Heart right ventricle (tissue), 16 donors: ENCODE results near the gene SLC16A10. TPM values are rescaled to one million over a fixed set of nuclear protein-coding genes. Genes with fewer than 3 reads are reported as not detected.
"Not testable (repeated sequence)": the region's sequence is repeated elsewhere in the genome, so short reads cannot be mapped to it uniquely, and the experiment has no call there.

Experiments
- ATAC-seq, 8 donors: fragments of 200-7000 bp; cut with Tn5 transposase; one replicate each; pipeline ENCODE4 v1.9.1; 2020; ENCODE audit warnings: mild to moderate bottlenecking in 8 of 8, moderate library complexity in 8 of 8, moderate number of reproducible peaks in 1 of 8
- DNase-seq, 2 donors: peaks; one replicate each; pipeline ENCODE4 v3.0.0-alpha.2; 2020
- H3K27ac ChIP-seq, 10 donors: fragments of 200-600 bp; sonication (generic) in 2 of 10; one replicate each; pipeline versions ENCODE4 v1.5.0 to v1.8.0; 2020 to 2022; ENCODE audit warnings: mild to moderate bottlenecking in 3 of 10
- H3K27me3 ChIP-seq, 7 donors: fragments of 200-600 bp; one replicate each; pipeline ENCODE4 v1.8.0; 2021 to 2022; ENCODE audit warnings: mild to moderate bottlenecking in 2 of 7
- H3K36me3 ChIP-seq, 9 donors: fragments of 200-600 bp; sonication (generic) in 1 of 9; one replicate each; pipeline versions ENCODE4 v1.5.0 to v1.8.0; 2020 to 2022; ENCODE audit warnings: mild to moderate bottlenecking in 2 of 9
- H3K4me1 ChIP-seq, 9 donors: fragments of 200-600 bp; sonication (generic) in 1 of 9; one replicate each; pipeline versions ENCODE4 v1.5.0 to v1.8.0; 2020 to 2022; ENCODE audit warnings: mild to moderate bottlenecking in 4 of 9
- H3K4me3 ChIP-seq, 10 donors: fragments of 200-600 bp; sonication (generic) in 2 of 10; one replicate each; pipeline versions ENCODE4 v1.5.0 to v1.8.0; 2020 to 2022; ENCODE audit warnings: mild to moderate bottlenecking in 7 of 10, moderate library complexity in 2 of 10
- H3K9me3 ChIP-seq, 11 donors: fragments of 200-600 bp in 10 of 11; sonication (generic) in 2 of 11; one replicate each; pipeline versions ENCODE4 v1.5.0 to v1.8.0; 2013 to 2022; ENCODE audit warnings: mild to moderate bottlenecking in 2 of 11, control low read depth in 1 of 11, moderate library complexity in 1 of 11
- CTCF ChIP-seq, 9 donors: fragments of 200-600 bp; sonication (generic) in 2 of 9; IDR thresholded peaks; one replicate each; pipeline versions ENCODE4 v1.5.0 to v1.8.0; 2021 to 2022; ENCODE audit warnings: antibody characterized with exemption in 9 of 9, mild to moderate bottlenecking in 5 of 9, moderate library complexity in 1 of 9
- WGBS, 2 donors: extraction: QIAGEN DNeasy Blood & Tissue Kit; methylation state at CpG; one replicate each; pipeline ENCODE4 v1.1.7; 2013; ENCODE audit warnings: inconsistent platforms in 1 of 2; 5-methylcytosine and 5-hydroxymethylcytosine counted together
- intact Hi-C, 10 donors: fragments of 100-400 bp; cut with DNase I; formaldehyde crosslinking; loops; one replicate each; pipeline versions ENCODE4 v1.11.1 to v1.14.2; 2022
- polyA plus RNA-seq, 2 donors: library from polyadenylated mRNA; stranded (reverse); fragments of 200-250 nt; gene quantifications; one replicate each; pipeline ENCODE4 v1.2.3, GENCODE V29; 2013
- total RNA-seq, 10 donors: library from RNA; stranded (reverse); fragmentation: NEBNext Ultra II Directional in 3 of 10; extraction: Animal tissue kit (Norgen Biotek cat#: 25700) in 3 of 10; gene quantifications; one replicate each; pipeline versions ENCODE4 v1.2.1 to v1.2.4, GENCODE V29; 2021 to 2023
- donor health status: Arrhythmogenic right ventricular cardiomyopathy.
- donor health status: ischemic (EF 13 %, LVEDD 7.1; RV severe dilation, severe dysfunction).
- donor health status: healthy with polysubstance abuse.
- donor health status: DM: no; HTN: yes; CAD: no.
- donor health status: DM: no; HTN: no; CAD: no.
- donor health status: ischemic (EF 25% LVEDD 6.9; RV normal size, moderate dysfunction).
- donor health status: ischemic (EF 25% LVEDD 5.7; RV mildly dilated, moderate dysfunction).
- donor health status: healthy.
- donor health status: DM: yes; HTN: yes; CAD: no.
- donor health status: Ischemic cardiomyopathy.
- donor health status: ischemic (EF 35%, LVEDD 5.7; RV mildly dilated, moderate dysfunction).
- donor health status: nonischemic (EF 11% LVEDD 7.7; RV severe dilation, severe dysfunction).
- donor health status: DM: yes; HTN: yes; CAD: no.
- donor health status: PGD.
- donor health status: ischemic (EF 29% LVEDD 5.4; RV normal size, mild dysfunction).
- donor health status: nonischemic (EF 23%, LVEDD 6.1; RV moderate dilation, normal function).

Gene SLC16A10
- total and polyA plus RNA-seq, 12 donors = 1.4 to 8.1 (median 5.7) TPM

GRCh38 chr6:111124406-111124805, 37.1 kb downstream of the SLC16A10 start:
- Histone ChIP-seq H3K27ac (no peak overlapping the region), H3K4me3 (no peak overlapping the region), H3K27me3 (no peaks in the 10 kb centered on the region), H3K4me1 (peaks cover 0 to 28% (median 5%) of the 10 kb centered on the region in 9 donors), H3K36me3 (no peaks in the 10 kb centered on the region), H3K9me3 (peaks cover 0 to 7% (median 0%) of the 10 kb centered on the region in 11 donors)
- intact Hi-C loops = no loop called here
- no peak for TF ChIP-seq CTCF (IDR thresholded peaks at IDR 0.05)
- no peak for DNase-seq
- WGBS, 2 donors = 91 to 93% methylated on average over 4 of the region's 4 CpGs
- ATAC-seq = no peak

GRCh38 chr6:111129013-111129412, 41.7 kb downstream of the SLC16A10 start:
- Histone ChIP-seq H3K27me3 (no peaks in the 10 kb centered on the region), H3K9me3 (peaks cover 0 to 3% (median 0%) of the 10 kb centered on the region in 11 donors), H3K36me3 (no peaks in the 10 kb centered on the region), H3K4me1 (peaks cover 0 to 15% (median 6%) of the 10 kb centered on the region in 9 donors), H3K27ac (peak overlapping the region in 1 of 10 donors; percentile 45), H3K4me3 (no peak overlapping the region)
- no peak for TF ChIP-seq CTCF (IDR thresholded peaks at IDR 0.05)
- WGBS, 2 donors = 24 to 29% methylated on average over 1 of the region's 1 CpG
- peak in 1 of 2 donors; percentile 54 for DNase-seq
- peak in 7 of 8 donors; percentile 64 to 94 (median 84) for ATAC-seq
- intact Hi-C loops = no loop called here

GRCh38 chr6:111131018-111131417, 43.7 kb downstream of the SLC16A10 start:
- WGBS, 2 donors = 93% methylated on average over 11 of the region's 11 CpGs
- DNase-seq, intact Hi-C loops, ATAC-seq, H3K4me3 ChIP-seq, H3K36me3 ChIP-seq, H3K9me3 ChIP-seq, H3K27ac ChIP-seq, H3K27me3 ChIP-seq: not testable (repeated sequence)
- peaks cover 0 to 15% (median 6%) of the 10 kb centered on the region in 9 donors for H3K4me1 ChIP-seq

GRCh38 chr6:111132669-111133068, 45.4 kb downstream of the SLC16A10 start:
- ATAC-seq, H3K4me3 ChIP-seq, intact Hi-C loops, H3K36me3 ChIP-seq, H3K9me3 ChIP-seq, H3K27ac ChIP-seq, DNase-seq, H3K27me3 ChIP-seq: not testable (repeated sequence)
- WGBS, 2 donors = 85 to 86% methylated on average over 2 of the region's 2 CpGs
- H3K4me1 ChIP-seq = peaks cover 0 to 15% (median 6%) of the 10 kb centered on the region in 9 donors

GRCh38 chr6:111134236-111134869, 47.0 kb downstream of the SLC16A10 start:
- WGBS, 2 donors = 85 to 87% methylated on average over 6 of the region's 6 CpGs
- H3K36me3 ChIP-seq, intact Hi-C loops, DNase-seq, H3K4me1 ChIP-seq, H3K9me3 ChIP-seq, H3K27me3 ChIP-seq, H3K27ac ChIP-seq, H3K4me3 ChIP-seq, ATAC-seq: not testable (repeated sequence)

GRCh38 chr6:111137489-111138093, 50.3 kb downstream of the SLC16A10 start:
- H3K4me1 ChIP-seq, H3K27ac ChIP-seq, H3K9me3 ChIP-seq, DNase-seq, ATAC-seq, intact Hi-C loops, H3K36me3 ChIP-seq, H3K4me3 ChIP-seq, H3K27me3 ChIP-seq: not testable (repeated sequence)
- 77 to 87% methylated on average over 14 of the region's 14 CpGs for WGBS, 2 donors
